Tibial nerve (tissue), 4 donors: ENCODE data around the gene TNS3.

Source experiments
- CTCF ChIP-seq, 5 experiments: fragments of 200-600 bp in 3 of 5; fragments of 450-650 bp in 2 of 5; sonication (generic) in 3 of 5; IDR thresholded peaks; one replicate each; pipeline ENCODE4 v1.5.1; 2016 to 2019; ENCODE audit warnings: antibody characterized with exemption in 5 of 5, mild to moderate bottlenecking in 3 of 5, moderate library complexity in 2 of 5
- EP300 ChIP-seq, 2 donors: sonication (generic); formaldehyde crosslinking; IDR thresholded peaks; one replicate each; pipeline ENCODE4 v1.6.1; 2017; ENCODE audit warnings: antibody characterized with exemption in 2 of 2, mild to moderate bottlenecking in 1 of 2
- POLR2A ChIP-seq, 2 donors: fragments of 450-650 bp; IDR thresholded peaks; one replicate each; pipeline ENCODE4 v1.6.1; 2017; ENCODE audit warnings: antibody characterized with exemption in 2 of 2, mild to moderate bottlenecking in 2 of 2, moderate library complexity in 2 of 2

- TF ChIP-seq CTCF (IDR thresholded peaks at IDR 0.05) (no peak), POLR2A (IDR thresholded peaks at IDR 0.05) (no peak), EP300 (IDR thresholded peaks at IDR 0.05) (no peak)
Measured at GRCh38 chr7:47332681-47333553, 249.0 kb downstream of the TNS3 start.
